Ectodermal cell (in vitro differentiated cells): ENCODE measurements around the gene CLEC16A.

Experiments used
- H3K27ac ChIP-seq: 2 replicates; pipeline ENCODE4 v1.7.0; 2013; ENCODE audit warnings: mild to moderate bottlenecking, low read depth, low read length; ENCODE audit not compliant: insufficient read depth, poor library complexity, severe bottlenecking
- H3K27me3 ChIP-seq: 2 replicates; pipeline ENCODE4 v1.7.0; 2013; ENCODE audit warnings: mild to moderate bottlenecking, low read length; ENCODE audit not compliant: insufficient read depth, control insufficient read depth, poor library complexity, severe bottlenecking
- H3K36me3 ChIP-seq: one replicate; pipeline ENCODE4 v1.7.0; 2013; ENCODE audit warnings: low read length; ENCODE audit not compliant: control insufficient read depth, insufficient read depth
- H3K4me1 ChIP-seq: one replicate; pipeline ENCODE4 v1.7.0; 2013; ENCODE audit warnings: low read length; ENCODE audit not compliant: control insufficient read depth, insufficient read depth
- H3K4me3 ChIP-seq: 2 replicates; pipeline ENCODE4 v1.7.0; 2013; ENCODE audit warnings: low read depth, low read length, control low read depth; ENCODE audit not compliant: insufficient read depth
- H3K9me3 ChIP-seq: 2 replicates; pipeline ENCODE4 v1.7.0; 2013; ENCODE audit warnings: mild to moderate bottlenecking, low read length, moderate library complexity; ENCODE audit not compliant: control insufficient read depth
- WGBS, 2 experiments: methylation state at CpG; one replicate each; pipeline ENCODE4 v1.1.7; 2013; ENCODE audit warnings: missing lambda C conversion rate in 2 of 2; 5-methylcytosine and 5-hydroxymethylcytosine counted together

CLEC16A gene

DNA sequence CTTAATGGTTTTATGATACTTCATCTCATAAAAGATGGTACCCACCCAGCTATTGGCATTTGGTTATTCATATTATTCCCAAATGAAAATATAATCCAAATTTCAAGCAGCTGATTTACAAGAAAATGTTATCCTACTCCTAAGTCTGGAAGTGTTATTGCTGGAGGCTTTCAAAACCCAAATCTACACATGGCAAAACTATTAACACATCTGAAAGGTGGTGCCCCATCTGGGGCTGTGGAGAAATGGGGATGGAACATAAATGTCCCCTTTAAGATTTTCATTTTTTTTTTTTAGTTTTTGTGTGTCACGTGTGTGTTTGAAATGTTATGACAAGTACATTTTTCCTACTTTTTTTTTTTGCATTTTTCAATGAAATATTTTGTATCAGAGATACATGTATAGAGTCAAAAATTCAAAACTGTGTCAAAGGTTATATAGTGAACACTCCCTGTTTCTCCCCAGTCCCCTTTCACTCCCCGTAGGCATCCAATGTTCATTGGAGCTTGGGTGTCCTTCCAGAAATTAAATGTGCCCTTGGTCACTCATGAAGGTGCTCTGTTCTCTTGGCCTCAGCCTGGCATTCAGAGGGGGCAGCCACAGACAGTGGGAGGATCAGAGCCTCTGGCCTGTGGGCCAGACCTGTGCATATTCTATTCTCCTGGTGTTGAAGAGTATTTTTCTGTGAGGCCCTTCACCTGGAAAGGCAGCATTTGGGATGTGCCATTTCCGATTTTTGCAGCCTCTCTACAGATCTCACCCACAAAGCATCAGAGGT, 79.1 kb downstream of the CLEC16A start:
- H3K9me3 ChIP-seq: peaks cover 2% of the 10 kb centered on the region
- peaks cover 5% of the 10 kb centered on the region for H3K36me3 ChIP-seq
- H3K4me1 ChIP-seq: no peaks in the 10 kb centered on the region
- H3K27me3 ChIP-seq: no peaks in the 10 kb centered on the region
- WGBS, 2 experiments: 86 to 94% methylated on average over 2 of the region's 3 CpGs
- no peak overlapping the region for H3K27ac ChIP-seq
- H3K4me3 ChIP-seq: no peak overlapping the region

- Histone ChIP-seq H3K27ac (no peak overlapping the region), H3K36me3 (peaks cover 5% of the 10 kb centered on the region), H3K27me3 (no peaks in the 10 kb centered on the region), H3K4me1 (no peaks in the 10 kb centered on the region), H3K9me3 (peaks cover 2% of the 10 kb centered on the region), H3K4me3 (no peak overlapping the region)
- 84 to 85% methylated on average over 9 of the region's 9 CpGs for WGBS, 2 experiments
Measured at GRCh38 chr16:11024333-11025053, 80.1 kb downstream of the CLEC16A start.

DNA sequence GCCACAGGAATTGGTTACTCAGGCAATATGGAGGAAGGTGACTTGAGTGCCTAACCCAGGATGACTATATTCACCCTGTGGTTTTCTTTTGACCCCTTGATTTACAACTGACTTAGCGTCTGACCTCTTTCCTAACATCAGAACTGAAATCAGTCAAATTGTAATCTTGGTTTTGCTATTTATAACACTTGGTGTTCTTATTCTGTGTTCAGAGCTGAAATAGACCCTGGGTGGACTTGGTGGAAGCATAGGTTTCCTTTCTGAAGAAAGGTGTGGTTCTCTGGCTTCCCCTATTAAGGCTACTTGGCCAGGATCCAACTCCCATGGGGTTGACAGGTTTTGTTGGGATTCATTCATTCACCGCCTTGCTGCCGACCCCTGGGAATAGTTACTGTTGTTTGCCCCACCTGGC, 80.8 kb downstream of the CLEC16A start:
- Histone ChIP-seq H3K4me1 (no peaks in the 10 kb centered on the region), H3K36me3 (peaks cover 5% of the 10 kb centered on the region), H3K4me3 (no peak overlapping the region), H3K27ac (no peak overlapping the region), H3K9me3 (peaks cover 2% of the 10 kb centered on the region), H3K27me3 (no peaks in the 10 kb centered on the region)
- WGBS, 2 experiments: 93 to 96% methylated on average over 3 of the region's 3 CpGs

DNA sequence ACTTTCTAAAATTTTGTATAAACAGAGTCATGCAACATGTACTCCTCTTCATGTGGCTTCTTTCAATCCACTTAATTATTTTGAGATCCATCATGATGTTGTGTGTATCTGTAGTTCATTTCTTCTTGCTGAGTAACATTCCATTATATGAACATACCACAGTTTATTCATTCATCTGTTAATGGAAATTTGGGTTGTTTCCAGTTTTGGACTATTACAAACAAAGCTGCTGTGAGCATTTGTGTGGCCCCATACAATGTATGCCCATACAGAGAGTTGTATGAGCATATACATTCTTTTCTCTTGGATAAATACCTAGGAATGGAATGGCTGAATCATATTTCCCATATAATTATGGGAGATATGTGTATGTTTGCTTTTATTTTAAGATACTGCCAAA, 85.6 kb downstream of the CLEC16A start:
- Histone ChIP-seq H3K27me3 (no peaks in the 10 kb centered on the region), H3K4me1 (peaks cover 10% of the 10 kb centered on the region), H3K36me3 (peaks cover 5% of the 10 kb centered on the region), H3K4me3 (no peak overlapping the region), H3K27ac (no peak overlapping the region), H3K9me3 (peaks cover 2% of the 10 kb centered on the region)

DNA sequence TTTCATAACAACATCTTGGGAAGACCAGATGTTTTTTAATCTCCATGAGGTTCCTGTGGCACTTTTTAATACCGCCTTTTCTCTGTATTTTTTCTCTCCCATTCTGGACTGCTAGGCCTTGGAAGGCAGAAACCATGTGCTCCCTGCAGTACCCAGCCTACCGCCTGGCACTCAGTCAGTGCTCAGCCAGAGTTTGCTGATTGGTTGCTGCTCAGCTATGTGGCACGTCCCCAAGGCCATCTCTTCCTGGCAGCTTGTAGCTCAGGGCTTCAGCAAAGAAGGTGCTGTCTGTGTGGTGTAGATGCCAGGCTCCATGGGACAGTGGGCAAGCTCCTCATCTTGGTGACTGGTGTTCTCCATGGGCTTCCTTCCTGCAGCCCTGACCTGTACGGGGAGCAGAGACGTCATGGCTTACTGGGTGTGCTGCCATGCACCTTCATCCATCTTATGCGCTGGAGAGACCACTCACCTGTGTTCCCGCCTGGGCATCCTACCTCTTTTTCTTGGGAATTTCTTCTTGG, 86.7 kb downstream of the CLEC16A start:
- peaks cover 2% of the 10 kb centered on the region for H3K9me3 ChIP-seq
- no peak overlapping the region for H3K27ac ChIP-seq
- no peaks in the 10 kb centered on the region for H3K27me3 ChIP-seq
- H3K4me1 ChIP-seq: peaks cover 11% of the 10 kb centered on the region
- no peak overlapping the region for H3K4me3 ChIP-seq
- WGBS, 2 experiments: 94 to 96% methylated on average over 7 of the region's 7 CpGs
- no peaks in the 10 kb centered on the region for H3K36me3 ChIP-seq

DNA sequence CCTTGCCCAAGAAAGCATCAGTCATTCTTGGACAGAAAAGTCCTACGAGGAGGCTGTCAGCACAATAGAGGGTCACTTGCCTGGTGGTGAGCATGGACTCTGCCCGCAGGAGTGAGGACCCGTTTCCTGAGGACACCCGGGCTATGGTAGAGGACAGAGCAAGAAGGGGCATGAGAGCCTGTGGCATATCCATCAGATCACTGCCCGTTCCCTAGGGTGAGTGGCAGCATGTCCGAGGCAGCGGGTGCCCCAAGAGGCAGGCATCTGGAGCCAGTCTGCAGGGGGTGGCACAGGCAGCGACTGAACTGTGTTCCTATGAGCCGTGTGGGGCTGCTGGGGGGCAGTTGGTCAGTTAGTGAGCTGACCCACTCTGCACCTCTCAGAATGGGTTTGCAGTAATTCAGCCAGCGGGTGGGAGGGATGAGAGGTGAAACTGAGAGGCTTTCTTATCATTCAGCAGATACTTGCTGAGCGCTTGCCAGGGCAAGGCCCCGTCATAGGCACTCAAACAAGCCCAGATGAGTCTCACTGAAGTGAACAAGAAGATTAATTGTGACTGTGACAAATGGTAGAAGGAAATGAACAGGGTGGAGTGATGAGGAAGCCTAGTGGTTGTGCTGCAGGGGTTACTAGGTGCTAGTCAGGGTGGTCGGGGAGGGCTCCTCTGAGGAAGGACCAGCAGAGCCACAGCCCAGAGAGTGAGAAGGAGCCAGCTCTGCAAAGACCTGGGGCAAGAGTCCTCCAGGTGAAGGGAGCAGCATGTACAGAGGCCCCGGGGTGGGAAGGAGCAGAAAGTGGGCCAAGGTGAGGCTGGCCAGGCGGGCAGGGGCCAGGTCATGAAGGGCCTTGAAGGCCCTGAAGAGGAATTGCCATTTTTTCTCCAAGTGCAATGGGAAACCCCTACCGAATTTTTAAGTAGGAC, 87.9 kb downstream of the CLEC16A start:
- Histone ChIP-seq H3K4me3 (no peak overlapping the region), H3K36me3 (no peaks in the 10 kb centered on the region), H3K27me3 (no peaks in the 10 kb centered on the region), H3K4me1 (peaks cover 13% of the 10 kb centered on the region), H3K9me3 (peaks cover 2% of the 10 kb centered on the region), H3K27ac (no peak overlapping the region)
- 88 to 89% methylated on average over 16 of the region's 16 CpGs for WGBS, 2 experiments

DNA sequence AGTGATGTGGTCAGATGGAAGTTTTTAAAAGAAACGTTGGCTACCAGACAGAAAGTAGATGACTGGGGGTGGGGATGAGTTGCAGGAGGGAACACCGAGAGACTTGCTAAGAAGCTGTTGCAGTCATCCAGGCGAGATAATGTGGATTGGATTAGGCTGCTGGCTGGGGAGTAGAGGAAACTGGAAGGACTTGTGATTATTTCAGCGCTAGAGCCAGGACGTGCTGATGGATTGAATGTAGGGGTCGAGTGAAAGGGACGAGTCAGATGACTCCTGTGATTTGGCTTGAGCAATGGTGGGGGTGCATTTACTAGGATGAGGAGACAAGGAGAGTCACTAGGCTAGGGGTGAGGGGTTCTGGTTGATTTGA, 88.5 kb downstream of the CLEC16A start:
- Histone ChIP-seq H3K36me3 (no peaks in the 10 kb centered on the region), H3K27ac (no peak overlapping the region), H3K27me3 (no peaks in the 10 kb centered on the region), H3K4me1 (peaks cover 13% of the 10 kb centered on the region), H3K4me3 (no peak overlapping the region), H3K9me3 (peaks cover 2% of the 10 kb centered on the region)
- WGBS, 2 experiments: 61 to 66% methylated on average over 7 of the region's 7 CpGs

- no peaks in the 10 kb centered on the region for H3K27me3 ChIP-seq
- WGBS, 2 experiments: 86 to 90% methylated on average over 14 of the region's 14 CpGs
- peaks cover 13% of the 10 kb centered on the region for H3K4me1 ChIP-seq
- no peak overlapping the region for H3K4me3 ChIP-seq
- no peaks in the 10 kb centered on the region for H3K36me3 ChIP-seq
- no peaks in the 10 kb centered on the region for H3K9me3 ChIP-seq
- H3K27ac ChIP-seq: no peak overlapping the region
Measured at GRCh38 chr16:11033629-11034420, 89.5 kb downstream of the CLEC16A start.

DNA sequence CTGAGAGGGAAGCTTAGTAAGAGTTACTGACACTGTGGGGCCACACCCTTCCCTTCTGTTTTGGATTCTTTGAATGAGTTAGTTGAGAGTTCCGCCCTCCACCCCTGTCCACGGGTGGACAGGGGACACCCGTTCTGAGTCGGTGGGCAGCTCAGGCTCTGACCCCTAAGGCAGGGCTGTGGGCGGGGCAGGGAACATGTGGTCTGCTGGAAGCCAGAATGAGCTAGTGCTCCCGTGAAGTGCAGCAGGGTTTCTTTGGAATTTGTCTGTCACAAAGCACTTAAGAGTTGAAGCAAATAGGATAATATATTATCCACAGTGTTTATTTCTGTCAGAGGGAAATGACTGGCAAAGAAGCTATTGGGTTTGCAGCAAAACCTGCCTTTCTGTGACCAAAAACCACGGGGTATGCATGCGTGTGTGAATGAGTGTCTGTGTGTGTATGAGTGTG, 90.1 kb downstream of the CLEC16A start:
- no peaks in the 10 kb centered on the region for H3K9me3 ChIP-seq
- 88 to 89% methylated on average over 8 of the region's 8 CpGs for WGBS, 2 experiments

More for the DNA sequence above, 90.1 kb downstream of the CLEC16A start:
- no peaks in the 10 kb centered on the region for H3K36me3 ChIP-seq
- no peak overlapping the region for H3K4me3 ChIP-seq
- peaks cover 13% of the 10 kb centered on the region for H3K4me1 ChIP-seq
- H3K27ac ChIP-seq: no peak overlapping the region
- H3K27me3 ChIP-seq: no peaks in the 10 kb centered on the region
